Posterior vena cava (tissue), 2 donors: ENCODE measurements around the gene ARHGEF19. TPM values are rescaled to one million over a fixed set of nuclear protein-coding genes. Genes with fewer than 3 reads are reported as not detected.
"Not testable (repeated sequence)": the region's sequence is repeated elsewhere in the genome, so short reads cannot be mapped to it uniquely, and the experiment has no call there.

ENCODE experiments used
- DNase-seq: peaks from one replicate; pipeline ENCODE4 v3.0.0-alpha.2; 2020; ENCODE audit warnings: low spot score
- intact Hi-C, 2 donors: fragments of 100-400 bp; cut with DNase I; formaldehyde crosslinking; loops; one replicate each; pipeline versions ENCODE4 v1.14.1 to v1.14.2; 2022 to 2023
- total RNA-seq, 2 donors: library from RNA; stranded (reverse); fragmentation: NEBNext Ultra II Directional; extraction: Animal tissue kit (Norgen Biotek cat#: 25700); gene quantifications; one replicate each; pipeline ENCODE4 v1.2.1, GENCODE V29; 2021
- donor health status: DM: yes; HTN: yes; CAD: no.
- donor health status: DM: yes; HTN: yes; CAD: no.

The ARHGEF19 gene
- total RNA-seq, 2 donors from 2014 or later = 4.7 to 5.5 TPM

DNA sequence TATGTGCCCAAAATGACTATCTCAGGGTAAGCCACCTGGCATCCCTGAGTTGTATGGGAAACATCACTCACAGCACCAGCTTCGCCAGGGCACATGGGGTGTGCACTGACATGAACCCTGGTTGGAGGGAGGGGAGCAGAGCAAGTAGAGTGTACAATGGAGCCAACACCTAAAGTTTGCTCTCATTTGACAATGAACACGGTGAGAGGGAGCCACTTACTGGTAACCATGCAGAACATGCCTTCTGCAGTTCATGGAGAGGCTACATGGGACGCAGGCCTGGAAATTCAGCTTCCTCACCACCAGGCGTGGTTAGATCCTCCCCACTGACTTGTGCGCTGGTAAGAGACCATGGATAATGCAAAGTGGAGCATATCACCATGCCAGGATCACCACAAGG lies 34.5 kb upstream of the ARHGEF19 start:
- intact Hi-C loops = loop anchor here (5.0 to 10.0 kb wide), 2 partner anchors 55 to 108 kb away; partner anchors contain the start of gene FBXO42 (in 2 of the 2)
- DNase-seq = no peak

DNA sequence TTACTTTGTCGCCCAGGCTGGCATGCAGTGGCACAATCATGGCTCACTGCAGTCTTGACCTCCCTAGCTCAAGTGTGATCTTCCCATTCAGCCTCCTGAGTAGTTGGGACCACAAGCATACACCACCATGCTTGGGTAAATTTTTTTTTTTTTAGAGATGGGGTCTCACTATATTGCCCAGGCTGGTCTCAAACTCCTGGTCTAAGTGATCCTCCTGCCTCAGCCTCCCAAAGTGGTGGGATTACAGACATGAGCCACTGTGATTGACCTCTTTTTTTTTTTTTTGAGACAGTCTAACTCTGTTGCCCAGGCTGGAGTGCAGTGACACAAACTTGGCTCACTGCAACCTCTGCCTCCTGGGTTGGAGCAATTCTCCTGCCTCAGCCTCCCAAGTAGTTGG lies 33.8 kb upstream of the ARHGEF19 start:
- not testable (repeated sequence) for DNase-seq
- intact Hi-C loops = loop anchor here (5.0 to 10.0 kb wide), 2 partner anchors 54 to 109 kb away; partner anchors contain the start of gene FBXO42 (in 2 of the 2)

DNA sequence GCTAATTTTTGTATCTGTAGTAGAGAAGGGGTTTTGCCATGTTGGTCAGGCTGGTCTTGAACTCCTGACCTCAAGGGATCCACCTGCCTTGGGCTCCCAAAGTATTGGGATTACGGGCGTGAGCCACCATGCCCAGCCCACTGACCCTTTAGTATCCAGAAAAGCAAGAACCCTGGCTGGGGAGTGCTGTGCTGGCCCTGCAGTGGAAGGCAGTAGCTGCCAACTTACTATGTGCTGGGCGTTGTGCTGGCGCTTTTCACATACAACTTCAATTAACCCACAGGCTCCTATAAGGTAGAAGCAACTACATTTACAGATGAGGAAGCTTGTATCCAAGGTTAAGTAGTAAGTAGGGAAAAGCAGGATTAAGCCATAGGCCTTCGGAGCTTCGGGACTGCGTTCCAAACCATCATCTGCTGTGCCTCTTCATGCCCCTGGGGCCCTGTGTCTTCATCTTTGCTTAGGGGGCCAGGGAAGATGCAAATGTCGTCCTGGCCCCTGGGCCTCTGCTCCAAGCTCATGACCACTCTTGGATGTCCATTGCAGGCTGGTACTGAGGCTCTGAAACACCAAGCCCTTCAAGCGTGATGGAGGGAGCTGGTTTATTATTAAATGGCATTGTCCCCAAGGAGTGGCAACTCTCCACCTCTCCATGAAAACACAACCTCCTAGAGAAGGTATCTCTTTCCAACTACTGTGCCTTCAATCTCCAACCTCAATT lies 33.2 kb upstream of the ARHGEF19 start:
- intact Hi-C loops = loop anchor here (1.0 to 10.0 kb wide), 5 partner anchors 53 to 167 kb away; partner anchors contain the start of gene FBXO42 (in 2 of the 2)
- DNase-seq = no peak

DNA sequence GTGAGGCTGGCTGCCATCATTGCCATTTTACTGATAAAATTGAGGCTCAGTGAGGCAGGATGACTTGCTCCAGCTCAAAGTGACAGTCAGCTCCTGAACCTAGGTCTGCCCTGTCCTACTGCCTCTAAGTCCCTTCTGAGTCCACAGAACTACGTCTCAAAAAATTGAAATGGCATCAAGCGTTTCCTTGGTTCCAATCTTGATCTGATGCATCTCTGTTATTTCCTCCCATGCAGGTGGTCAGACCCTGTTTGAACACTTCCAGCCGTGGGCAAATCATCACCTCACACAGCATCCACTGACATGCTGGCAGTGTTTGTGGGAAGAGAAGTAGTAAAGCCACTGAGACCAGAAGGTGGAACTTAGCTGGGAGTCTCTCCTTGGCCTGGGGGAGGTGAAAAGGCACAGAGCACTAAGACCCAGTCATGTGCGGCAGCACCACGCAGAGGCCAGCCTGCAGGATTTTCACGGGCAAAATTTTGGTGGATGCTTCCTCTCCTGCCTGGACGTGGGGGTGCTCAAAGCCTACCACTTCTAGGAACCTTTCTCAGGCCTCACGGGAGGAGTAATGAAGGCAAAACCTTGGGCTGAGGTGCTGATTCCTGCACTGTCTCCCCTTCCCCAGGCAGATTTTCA lies 32.3 kb upstream of the ARHGEF19 start:
- intact Hi-C loops = loop anchor here (1.0 to 10.0 kb wide), 6 partner anchors 37 to 166 kb away; partner anchors contain the start of gene FBXO42 (in 2 of the 2)
- no peak for DNase-seq

DNA sequence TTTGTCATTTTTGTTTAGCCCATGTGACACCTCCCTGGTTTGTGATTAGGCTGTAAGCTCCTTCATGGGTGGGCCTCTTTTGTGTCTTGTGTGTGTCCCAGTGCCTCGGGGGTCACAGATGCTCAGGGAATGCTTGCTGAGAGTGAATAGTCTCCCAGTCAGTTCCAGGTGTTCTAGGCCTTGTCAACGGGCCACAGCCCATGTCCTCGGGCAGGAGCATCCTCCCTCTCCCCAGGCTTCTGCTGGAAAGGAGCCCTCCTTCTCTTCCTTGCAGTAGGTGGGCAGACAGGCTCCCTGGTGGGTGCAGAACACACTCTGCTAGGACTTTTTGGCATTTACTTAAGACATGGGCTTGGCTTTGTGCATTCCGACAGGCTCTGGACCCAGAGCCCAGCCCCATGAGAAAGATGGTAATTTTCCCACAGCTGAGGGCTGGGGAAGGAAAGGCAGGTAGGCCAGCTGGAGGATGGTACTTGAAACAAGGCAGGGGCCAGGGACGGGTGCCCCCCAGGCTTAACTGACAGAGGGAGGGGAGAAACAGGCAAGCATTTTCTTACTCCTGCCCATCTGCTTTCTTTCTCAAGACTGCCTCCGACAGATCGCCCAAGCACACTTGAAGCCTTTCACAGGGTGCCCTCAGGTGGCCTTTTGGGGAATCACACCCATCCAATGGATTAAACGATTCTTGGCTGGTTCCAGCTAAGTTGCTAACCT lies 31.6 kb upstream of the ARHGEF19 start:
- DNase-seq = peak; percentile 92
- intact Hi-C loops = loop anchor here (2.0 to 10.0 kb wide), 4 partner anchors 37 to 165 kb away; partner anchors contain the start of gene FBXO42 (in 2 of the 2)

DNA sequence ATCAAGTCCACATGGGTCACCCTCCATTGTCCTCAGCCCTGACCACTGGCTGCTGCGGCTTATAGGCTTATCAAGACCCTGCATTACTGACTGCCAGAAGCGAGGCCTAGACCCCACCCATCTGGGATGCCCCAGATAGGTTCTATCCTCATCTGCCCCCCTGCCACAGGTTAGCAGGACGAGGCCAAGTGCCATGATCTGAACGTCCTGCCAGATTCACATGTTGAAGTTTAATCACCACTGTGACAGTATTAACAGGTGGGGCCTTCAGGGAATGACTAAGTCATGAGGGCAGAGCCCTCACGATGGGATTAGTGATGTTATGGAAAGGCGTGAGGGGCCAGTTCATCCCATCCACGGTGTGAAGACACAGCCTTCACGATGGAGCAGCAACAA lies 30.8 kb upstream of the ARHGEF19 start:
- intact Hi-C loops = loop anchor here (5.0 to 10.0 kb wide), 2 partner anchors 36 to 112 kb away; partner anchors contain the start of gene FBXO42 (in 2 of the 2)
- no peak for DNase-seq

DNA sequence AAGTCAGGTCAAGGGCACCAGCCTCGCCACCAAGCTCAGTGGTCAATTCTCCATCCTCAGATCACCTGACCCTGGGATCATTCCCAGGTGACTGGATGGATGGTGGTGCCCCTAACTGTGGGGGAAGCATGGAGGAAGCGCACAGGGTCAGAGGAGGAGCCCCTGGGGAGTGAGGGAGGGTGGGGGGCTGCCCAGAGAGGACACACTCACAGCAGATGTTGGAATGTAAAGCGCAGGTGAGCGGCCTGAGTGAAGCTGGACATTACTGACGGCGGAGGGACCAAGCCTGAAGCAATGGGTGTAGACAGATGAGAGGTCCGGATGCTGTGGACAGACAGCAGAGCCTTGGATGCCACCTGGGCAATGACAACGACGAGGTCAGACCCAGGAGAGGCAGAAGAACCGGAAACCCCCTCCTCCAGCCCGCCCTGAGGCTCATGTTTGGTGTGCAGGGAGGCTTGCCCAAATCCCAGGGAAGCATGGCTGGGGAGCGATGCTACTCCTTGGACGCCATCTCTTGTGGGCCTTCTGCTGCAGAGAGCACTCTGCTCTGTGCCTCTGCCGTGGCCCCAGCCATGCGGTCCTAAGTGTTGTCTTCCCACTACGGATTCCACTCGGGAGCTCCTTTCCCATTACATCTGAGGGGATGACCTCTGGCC lies 30.2 kb upstream of the ARHGEF19 start:
- DNase-seq = no peak
- intact Hi-C loops = loop anchor here (5.0 to 10.0 kb wide), 2 partner anchors 35 to 112 kb away; partner anchors contain the start of gene FBXO42 (in 2 of the 2)

DNA sequence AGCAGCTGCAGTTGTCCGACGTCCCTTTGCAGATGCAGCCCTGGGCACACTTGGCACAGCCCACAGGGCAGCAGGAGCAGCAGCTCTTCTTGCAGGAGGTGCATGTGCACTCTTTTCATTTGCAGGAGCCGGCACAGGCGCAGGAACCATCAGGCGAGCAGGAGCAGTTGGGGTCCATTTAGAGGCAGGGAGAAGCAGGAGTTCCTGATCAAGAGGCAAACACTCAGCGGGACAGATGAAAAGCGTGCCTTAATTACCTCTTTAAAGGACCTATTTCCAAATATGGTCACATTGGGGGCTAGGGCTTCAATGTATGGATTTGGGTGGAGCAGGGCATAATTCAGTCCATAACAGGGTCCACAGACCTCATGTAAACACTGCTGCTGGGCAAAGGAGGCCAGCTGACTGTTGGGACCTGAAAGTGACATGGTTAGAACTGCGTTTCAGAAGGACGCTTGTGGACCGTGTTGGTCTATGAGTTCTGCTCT lies 28.8 kb upstream of the ARHGEF19 start:
- intact Hi-C loops = loop anchor here (5.0 to 10.0 kb wide), 2 partner anchors 34 to 114 kb away; partner anchors contain the start of gene FBXO42 (in 2 of the 2)
- no peak for DNase-seq

DNA sequence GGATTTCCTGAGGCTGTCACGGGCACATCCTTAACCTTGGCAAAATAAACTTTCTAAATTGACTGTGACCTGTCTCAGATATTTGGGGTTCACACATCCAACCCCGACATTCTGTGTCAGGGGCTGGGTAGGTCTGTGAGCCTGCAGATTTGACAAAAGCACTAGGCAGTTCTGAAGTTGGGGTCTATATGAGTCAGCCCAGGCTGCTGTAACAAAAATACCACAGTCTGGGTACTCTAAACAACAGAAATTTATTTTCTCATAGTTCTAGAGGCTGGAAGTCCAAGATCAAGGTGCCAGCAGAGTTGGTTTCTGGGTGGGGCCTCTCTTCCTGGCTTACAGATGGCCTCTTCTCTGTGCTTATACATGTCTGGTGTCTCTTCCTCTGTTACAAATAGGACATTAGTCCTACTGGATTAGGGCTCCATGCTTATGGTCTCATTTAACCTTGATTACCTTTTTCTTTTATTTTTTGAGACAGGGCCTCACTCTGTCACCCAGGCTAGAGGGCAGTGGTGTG lies 27.6 kb upstream of the ARHGEF19 start:
- intact Hi-C loops = loop anchor here (5.0 to 10.0 kb wide), 2 partner anchors 33 to 115 kb away; partner anchors contain the start of gene FBXO42 (in 2 of the 2)
- DNase-seq = no peak

DNA sequence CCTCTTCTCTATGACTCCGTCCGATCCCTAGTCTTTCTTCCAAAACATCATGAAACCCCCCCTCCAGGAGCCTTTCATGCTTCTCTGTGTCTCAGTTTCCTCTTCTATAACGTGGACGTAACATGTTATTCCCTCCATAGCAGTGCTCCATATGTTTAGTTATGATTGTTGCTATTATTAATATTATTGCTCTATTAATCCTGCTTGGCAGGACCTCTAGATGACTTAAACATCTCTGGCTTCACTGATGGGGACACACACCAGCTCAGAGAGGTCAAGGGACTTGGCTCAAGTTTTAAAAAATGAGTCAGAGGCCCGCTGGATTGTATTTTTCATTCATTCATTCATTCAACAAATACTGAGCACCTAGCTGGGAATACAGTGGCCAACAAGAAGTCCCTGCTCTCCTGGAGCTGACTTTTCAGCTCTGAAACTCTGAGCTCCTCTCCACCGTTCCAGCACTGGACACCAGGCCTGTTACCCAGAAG lies 24.9 kb upstream of the ARHGEF19 start:
- intact Hi-C loops = no loop called here
- DNase-seq = no peak

DNA sequence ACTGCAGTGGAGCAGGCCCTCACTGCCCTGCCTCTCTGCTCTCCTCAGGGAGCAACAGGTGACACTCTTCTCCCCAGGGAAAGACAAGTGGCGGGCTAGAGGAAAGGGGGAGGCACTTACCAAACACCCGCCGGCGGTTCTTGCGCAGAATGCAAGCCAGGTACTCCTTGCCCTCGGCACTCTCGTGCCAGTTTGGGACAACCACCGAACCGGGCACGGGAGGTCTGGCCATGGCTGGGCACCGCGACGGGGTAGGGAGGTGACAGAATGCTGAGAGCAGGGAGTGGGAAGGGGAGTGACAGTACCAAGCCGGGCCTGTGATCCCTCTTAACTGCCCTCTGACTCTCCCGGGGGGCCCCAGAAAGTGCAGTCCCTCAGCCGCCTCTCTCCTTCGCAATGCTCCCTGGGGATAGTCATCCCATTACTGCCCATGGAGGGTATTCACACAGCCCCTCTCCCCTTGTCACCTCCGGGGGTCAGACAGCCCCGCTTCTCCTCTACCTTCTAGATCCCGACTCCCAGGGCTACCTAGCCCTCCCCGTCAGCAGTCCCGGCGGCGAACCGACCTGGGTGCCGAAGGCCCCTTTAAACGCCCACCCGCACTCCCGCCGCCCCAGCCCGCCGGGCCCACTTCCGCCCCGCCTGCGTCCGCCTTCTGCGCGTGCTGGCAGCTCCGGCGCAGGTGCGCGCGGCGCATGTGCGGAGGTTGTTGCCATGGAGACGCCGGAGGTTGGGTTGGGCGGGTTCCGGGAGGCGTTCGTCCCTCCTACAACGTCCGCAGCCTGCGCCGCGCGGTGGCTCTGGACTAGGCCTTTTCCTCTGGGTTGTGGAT lies 24.3 kb upstream of the ARHGEF19 start, which contains the start of gene CPLANE2:
Gene CPLANE2, minus strand, starts transcription at position 673 of the 832 bp plus-strand sequence. Its CDS starts 441 bp downstream, at position 232.
- DNase-seq = peak; percentile 98
- intact Hi-C loops = no loop called here

DNA sequence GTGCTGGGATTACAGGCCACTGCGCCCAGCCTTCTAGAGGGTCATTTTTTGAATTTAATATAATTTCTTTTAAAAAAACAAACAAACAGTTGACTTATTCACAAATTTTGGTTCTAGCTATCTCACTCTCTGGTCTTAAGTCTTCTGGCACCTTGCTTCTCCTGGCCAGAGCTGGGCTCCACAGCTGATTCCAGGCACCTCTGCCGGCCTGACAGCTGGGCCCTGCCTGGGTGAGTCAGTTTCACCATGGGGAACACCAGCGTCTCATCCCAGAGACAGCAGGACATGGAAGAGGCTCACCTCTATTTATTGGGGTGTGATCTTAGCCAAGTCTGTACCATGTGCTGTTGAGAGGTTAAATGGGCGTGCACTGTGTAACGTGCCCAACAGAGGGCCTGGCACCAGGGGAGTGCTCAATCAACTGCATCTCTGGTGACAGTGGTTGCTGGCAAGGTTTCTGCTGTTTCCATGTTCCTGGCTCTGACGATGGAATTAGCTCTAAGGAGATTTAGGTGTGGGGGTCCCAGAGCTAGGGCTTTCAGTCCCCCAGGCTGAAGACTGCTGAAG lies 23.6 kb upstream of the ARHGEF19 start:
- intact Hi-C loops = no loop called here

DNA sequence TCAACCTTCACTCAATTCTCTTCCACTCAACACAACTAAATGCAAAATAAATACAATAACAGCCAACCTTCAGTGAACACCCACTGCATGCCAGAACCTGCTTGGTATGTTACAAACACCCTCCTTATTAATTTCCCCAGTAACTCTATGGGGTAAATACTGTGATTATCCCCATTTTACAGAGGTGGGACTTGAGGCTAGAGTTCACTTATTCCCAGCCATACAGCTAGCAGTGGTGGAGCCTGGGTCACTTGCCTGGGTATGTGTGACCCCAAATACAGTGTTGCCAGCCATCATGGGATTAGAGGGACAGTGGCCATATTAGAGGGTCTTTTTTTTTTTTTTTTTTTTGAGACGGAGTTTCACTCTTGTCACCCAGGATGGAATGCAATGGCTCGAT lies 22.9 kb upstream of the ARHGEF19 start:
- DNase-seq = no peak
- intact Hi-C loops = no loop called here

More for the DNA sequence above, 23.6 kb upstream of the ARHGEF19 start:
- peak; percentile 49 for DNase-seq

DNA sequence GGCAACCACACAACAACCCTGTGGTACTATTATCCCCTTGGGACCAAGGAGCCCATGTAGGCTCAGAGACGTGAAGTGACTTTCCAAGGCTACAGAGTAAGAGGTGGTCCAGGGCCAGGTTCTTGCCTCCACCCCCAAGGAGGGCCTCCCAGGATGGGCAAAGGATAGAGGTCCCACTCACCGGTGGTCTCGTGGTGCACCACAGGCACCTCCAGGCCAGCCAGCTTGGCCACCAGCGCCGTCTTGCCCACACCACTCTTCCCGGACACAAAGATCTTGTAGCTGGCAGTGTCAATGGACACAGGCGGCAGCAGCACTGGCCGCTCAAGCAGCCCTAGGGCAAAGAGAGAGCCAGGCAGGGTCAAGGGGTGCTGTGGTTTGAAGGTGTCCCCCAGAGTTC lies 21.0 kb upstream of the ARHGEF19 start:
- peak; percentile 49 for DNase-seq
- intact Hi-C loops = no loop called here

DNA sequence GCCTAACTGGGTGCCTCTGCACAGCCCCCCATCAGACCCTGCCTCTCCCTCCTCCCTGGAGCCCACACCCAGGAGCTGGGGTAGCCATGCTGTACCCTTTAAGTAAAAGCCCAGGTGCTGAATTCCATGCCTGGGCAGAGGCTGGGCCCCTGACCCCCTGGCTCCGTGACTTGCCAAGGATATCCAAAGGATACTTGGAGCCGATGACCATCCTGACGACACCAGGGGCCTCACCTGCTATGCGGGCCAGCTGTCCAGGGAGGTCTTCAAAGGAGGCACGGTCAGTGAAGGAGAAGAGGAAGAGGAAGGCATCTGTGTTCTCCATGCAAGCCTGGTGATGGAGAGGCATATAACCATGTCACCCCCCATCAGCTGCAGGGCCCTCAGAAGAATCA lies 19.9 kb upstream of the ARHGEF19 start:
- peak; percentile 44 for DNase-seq
- intact Hi-C loops = no loop called here

DNA sequence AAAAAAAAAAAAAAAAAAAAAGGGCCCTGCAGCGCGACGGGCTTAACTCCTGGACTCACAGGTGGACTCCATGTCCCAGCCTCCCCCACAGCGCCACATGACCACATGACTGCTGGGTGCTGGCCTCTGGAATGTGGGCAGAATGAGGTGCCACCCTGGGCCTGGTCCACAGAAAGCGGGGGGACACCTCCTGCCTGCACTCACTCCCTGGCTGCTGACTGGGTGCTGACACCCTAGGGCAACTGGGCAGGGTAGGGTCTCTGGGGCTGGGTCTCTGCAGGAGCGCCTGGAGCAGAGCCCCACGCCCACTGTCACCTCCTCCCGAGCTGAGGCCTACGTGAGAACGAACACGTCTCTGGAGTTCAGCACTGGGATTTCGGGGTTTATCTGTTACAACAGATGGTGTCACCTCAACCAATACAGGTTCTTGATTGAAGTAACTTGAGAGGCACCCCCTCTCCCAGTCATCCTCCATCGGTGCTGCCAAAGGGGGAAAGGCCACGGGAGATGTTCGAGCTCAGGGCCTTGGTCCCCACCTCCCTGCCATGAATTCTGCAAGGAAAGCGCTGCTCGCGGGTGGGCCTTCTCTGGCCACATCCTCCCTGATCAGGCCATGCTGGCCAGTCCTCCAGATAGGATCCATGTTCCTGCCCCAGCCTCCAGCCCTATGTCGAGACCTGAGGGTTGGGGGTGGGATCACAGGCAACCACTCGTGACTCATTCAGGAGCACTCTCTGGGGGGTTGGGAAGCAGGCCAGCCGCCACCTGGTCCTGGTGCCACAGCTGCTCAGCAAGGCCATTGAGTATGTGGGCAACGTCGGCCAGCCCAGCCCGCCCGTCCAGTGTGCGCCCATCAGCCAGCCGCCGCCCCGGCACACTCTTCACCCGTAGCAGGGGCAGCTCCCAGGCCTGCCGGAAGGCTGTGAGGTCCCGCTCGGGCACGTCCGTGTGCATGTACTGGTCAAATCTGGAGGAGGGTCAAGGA lies 19.2 kb upstream of the ARHGEF19 start:
- DNase-seq = peak; percentile 68

More for the DNA sequence above, 19.2 kb upstream of the ARHGEF19 start:
- intact Hi-C loops = no loop called here
